IPS-NIHi7 (cell line): ENCODE data around the gene TMEM123.

Source experiments
- DNase-seq: peaks from one replicate; pipeline ENCODE4 v3.0.0; 2012; ENCODE audit warnings: mixed read lengths; ENCODE audit errors: extremely low spot score

TMEM123 gene

DNA sequence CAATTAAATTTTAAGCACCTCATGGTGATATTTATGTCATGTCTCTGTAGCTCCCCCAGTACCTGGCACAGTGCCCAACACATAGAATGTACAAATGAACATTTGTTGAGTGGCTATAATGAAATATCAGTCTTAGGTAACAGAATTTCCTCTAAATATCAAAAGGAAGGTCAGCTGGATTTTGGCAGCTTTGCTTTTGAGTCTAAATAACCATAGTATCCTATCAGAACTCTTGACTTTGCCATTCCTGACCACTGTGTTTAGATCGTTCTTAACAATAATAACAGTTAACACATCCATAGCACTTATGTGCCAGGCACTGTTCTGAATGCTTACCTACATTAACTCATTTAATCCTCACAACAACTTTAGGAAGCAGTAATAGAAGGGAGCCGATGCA, 26.6 kb downstream of the TMEM123 start:
- no peak for DNase-seq

GRCh38 chr11:102423936-102424335, 28.6 kb downstream of the TMEM123 start:
- DNase-seq, result no peak

- no peak for DNase-seq
These were observed 29.5 kb downstream of the TMEM123 start for GRCh38 chr11:102422817-102423712.

GRCh38 chr11:102421261-102421660, 31.3 kb downstream of the TMEM123 start:
- DNase-seq, result no peak

- DNase-seq, result no peak
These were observed 32.0 kb downstream of the TMEM123 start for GRCh38 chr11:102420547-102420946.

DNA sequence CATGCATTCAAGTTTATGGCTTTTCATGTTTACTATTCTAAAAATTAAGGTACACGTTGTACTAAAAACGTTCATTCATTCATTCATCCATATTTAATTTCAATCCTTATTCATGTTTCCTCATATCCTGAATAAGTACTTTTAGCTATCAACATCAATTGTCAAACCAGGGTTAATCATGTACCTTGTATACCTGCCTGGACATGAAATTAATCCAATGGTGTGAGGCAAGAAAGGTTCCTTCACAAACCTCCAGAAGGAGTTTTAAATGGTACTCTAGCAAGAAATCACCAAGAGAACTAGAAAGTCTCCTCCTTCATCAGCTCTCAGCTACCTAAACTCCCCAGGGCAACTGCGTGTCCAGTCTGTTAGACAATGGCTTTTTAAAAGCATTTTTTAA, 33.4 kb downstream of the TMEM123 start:
- no peak for DNase-seq

GRCh38 chr11:102416976-102417375, 35.6 kb downstream of the TMEM123 start:
- DNase-seq, result no peak

GRCh38 chr11:102415304-102415916, 37.2 kb downstream of the TMEM123 start:
- DNase-seq, result no peak

- DNase-seq, result no peak
These were observed 38.0 kb downstream of the TMEM123 start for GRCh38 chr11:102414559-102414958.

GRCh38 chr11:102413497-102413896, 39.1 kb downstream of the TMEM123 start:
- no peak for DNase-seq

- DNase-seq, result no peak
These were observed 41.4 kb downstream of the TMEM123 start for GRCh38 chr11:102411142-102411541.

- peak; percentile 41 for DNase-seq
These were observed 42.2 kb downstream of the TMEM123 start for GRCh38 chr11:102410382-102410784.

- DNase-seq, result no peak
These were observed 44.2 kb downstream of the TMEM123 start for GRCh38 chr11:102408339-102408738.

GRCh38 chr11:102407901-102408300, 44.7 kb downstream of the TMEM123 start:
- DNase-seq, result no peak

GRCh38 chr11:102406099-102406498, 46.5 kb downstream of the TMEM123 start:
- DNase-seq, result no peak

DNA sequence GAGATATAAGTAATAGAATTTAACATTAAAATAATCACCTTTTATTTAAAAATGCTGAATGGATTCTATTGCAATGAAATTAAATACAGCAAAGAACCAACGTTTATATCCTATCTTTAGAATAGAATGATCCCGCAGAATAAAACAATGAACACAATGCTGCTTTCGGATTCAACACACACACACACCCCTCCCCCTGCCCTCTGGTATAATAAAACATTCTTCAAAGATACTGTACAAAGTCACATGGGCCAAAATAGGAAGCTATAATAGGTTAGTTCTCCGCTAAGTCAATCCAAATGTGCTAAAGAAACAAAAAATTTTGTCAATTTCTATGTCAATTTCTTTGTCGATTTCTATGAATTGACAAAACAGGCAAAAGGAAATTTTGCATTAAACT, 47.1 kb downstream of the TMEM123 start:
- no peak for DNase-seq

DNA sequence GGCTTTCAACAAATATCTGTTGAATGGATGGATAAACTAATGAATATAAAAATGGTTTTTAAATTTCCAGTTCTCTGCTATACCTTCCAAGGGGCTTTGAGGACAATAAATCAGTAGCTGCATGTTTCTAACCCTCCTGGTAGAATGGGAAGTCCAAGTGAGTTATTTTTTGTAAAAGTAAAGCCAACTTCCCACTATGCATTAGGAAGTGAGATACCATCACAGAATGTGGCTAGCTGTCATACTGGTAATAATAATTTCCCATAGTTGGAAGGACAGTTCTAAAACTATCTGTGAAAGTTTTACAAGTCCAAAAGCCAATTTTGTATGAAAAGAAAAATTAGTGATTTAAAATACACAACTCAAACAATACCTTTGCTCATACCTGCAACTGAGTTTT, 50.0 kb downstream of the TMEM123 start:
- no peak for DNase-seq

GRCh38 chr11:102401905-102402304, 50.7 kb downstream of the TMEM123 start:
- DNase-seq, result no peak

DNA sequence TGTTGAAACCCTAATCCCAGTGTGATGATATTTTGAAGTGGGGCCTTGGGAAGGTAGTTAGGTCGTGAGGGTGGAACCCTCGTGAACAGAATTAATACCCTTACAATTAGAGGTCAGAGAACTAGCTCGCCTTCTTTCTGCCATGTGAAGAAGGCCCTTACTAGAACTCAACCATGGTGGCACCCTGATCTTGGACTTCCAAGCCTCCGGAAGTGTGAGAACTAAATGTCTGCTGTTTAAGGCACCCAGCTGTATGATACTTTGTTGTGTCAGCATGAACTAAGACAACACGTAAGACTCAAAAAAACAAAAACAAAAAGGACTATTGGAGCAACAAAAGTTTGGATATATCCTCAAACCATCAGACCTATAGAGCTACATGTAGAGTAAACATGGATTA, 52.0 kb downstream of the TMEM123 start:
- DNase-seq, result no peak

GRCh38 chr11:102399189-102399588, 53.4 kb downstream of the TMEM123 start:
- no peak for DNase-seq

GRCh38 chr11:102398297-102398696, 54.3 kb downstream of the TMEM123 start:
- no peak for DNase-seq

DNA sequence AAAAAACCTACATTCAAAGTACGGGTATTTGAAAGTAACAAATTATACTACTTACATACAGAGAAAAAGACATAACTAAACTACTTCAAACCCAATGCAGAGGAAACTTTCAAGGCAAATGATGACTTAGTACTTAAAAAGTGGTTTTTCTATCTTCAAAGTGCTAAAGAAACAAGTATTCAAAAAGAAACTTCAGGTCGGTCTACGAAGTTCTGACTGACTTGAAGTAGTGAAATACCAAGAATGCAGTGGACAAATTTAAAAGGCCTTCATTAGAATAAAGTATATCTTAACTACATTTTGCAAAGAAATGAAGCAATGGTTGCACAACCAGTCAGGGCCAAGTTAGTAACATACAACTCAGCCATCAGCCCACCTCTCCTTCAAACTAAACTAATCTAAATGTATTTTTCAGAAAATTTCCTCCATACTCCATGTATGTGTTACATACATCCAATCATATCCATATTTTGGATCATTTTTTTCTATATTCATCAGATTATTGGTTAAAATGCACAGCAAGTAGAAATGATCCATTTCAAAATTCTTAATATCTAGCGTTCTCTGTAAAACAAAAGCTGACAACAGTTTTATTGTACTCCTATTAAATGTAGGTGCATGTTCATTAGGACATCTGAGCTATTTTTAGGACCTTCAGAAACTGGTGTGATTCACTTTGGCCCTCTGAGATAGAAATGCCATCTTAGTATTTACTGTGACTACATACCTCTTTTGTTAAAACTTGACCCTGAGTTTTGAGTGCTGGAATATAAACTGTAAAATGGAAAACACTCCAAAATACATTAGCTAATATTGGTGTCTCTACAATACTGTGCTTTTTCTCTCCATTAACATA, 55.6 kb downstream of the TMEM123 start:
- DNase-seq, result no peak
